Kidney (tissue), 14 donors: ENCODE data around the gene ASIC5. TPM values are rescaled to one million over a fixed set of nuclear protein-coding genes. Genes with fewer than 3 reads are reported as not detected.
"Not testable (repeated sequence)": the region's sequence is repeated elsewhere in the genome, so short reads cannot be mapped to it uniquely, and the experiment has no call there.

Experiments used
- DNase-seq, 5 donors: peaks; one replicate each; pipeline ENCODE4 v3.0.0-alpha.2; 2013 to 2020
- FAIRE-seq: peaks from 2 replicates; lab custom pipeline; 2012; peaks lifted over from hg19 to GRCh38; lab: Jason Lieb, UNC
- H3K27ac ChIP-seq, 2 donors: one replicate each; pipeline ENCODE4 v1.7.0; 2013; ENCODE audit warnings: low read depth in 2 of 2, low read length in 2 of 2, inconsistent platforms in 1 of 2
- H3K27me3 ChIP-seq: one replicate; pipeline ENCODE4 v1.7.1; 2013; ENCODE audit warnings: low read length, inconsistent platforms; ENCODE audit not compliant: control insufficient read depth, insufficient read depth
- H3K36me3 ChIP-seq, 3 donors: one replicate each; pipeline versions ENCODE4 v1.7.0 to v1.7.1; 2013; ENCODE audit warnings: low read length in 3 of 3, control low read depth in 1 of 3, inconsistent platforms in 1 of 3; ENCODE audit not compliant: insufficient read depth in 3 of 3, control insufficient read depth in 2 of 3
- H3K4me1 ChIP-seq, 3 donors: one replicate each; pipeline versions ENCODE4 v1.7.0 to v1.7.1; 2013; ENCODE audit warnings: low read length in 3 of 3, inconsistent platforms in 1 of 3, low read depth in 1 of 3; ENCODE audit not compliant: control insufficient read depth in 2 of 3, insufficient read depth in 2 of 3
- H3K4me3 ChIP-seq, 3 donors: one replicate each; pipeline versions ENCODE4 v1.7.0 to v1.8.1; 2013; ENCODE audit warnings: low read length in 3 of 3, control low read depth in 1 of 3, inconsistent platforms in 1 of 3
- H3K9ac ChIP-seq, 3 donors: one replicate each; pipeline versions ENCODE4 v1.7.0 to v1.7.1; 2013; ENCODE audit warnings: low read length in 3 of 3, control low read depth in 1 of 3, inconsistent platforms in 1 of 3
- H3K9me3 ChIP-seq, 3 donors: one replicate each; pipeline versions ENCODE4 v1.7.0 to v1.7.1; 2013; ENCODE audit warnings: low read length in 3 of 3, control low read depth in 1 of 3, inconsistent platforms in 1 of 3; ENCODE audit not compliant: control insufficient read depth in 2 of 3, insufficient read depth in 1 of 3
- intact Hi-C: fragments of 100-400 bp; cut with DNase I; formaldehyde crosslinking; loops from one replicate; pipeline ENCODE4 v1.11.1; 2022
- polyA plus RNA-seq: library from polyadenylated mRNA; stranded (reverse); fragments of 350-450 nt; fragmentation: Illumina TruSeq; extraction: RNeasy Lipid Tissue Mini Kit (QIAGEN cat#74804); gene quantifications from one replicate; pipeline ENCODE4 v1.2.3, GENCODE V29; 2014; ENCODE audit warnings: low read depth, low replicate concordance; ENCODE audit not compliant: insufficient read depth
- total RNA-seq: library from RNA; stranded (reverse); fragmentation: NEBNext Ultra II Directional; extraction: Animal tissue kit (Norgen Biotek cat#: 25700); gene quantifications from one replicate; pipeline ENCODE4 v1.2.1, GENCODE V29; 2021
- TF ChIP-seq, protein P1 (sequence below): IDR thresholded peaks from 3 replicates; pipeline ENCODE4 v1.5.1; 2012; ENCODE audit warnings: mild to moderate bottlenecking, moderate library complexity, borderline replicate concordance; ENCODE audit not compliant: insufficient read depth; ENCODE audit errors: extremely low read depth
- donor health status: control.
- donor health status: control.
- donor health status: control.
- donor health status: control.
- donor health status: control.
- donor health status: DM: yes; HTN: yes; CAD: no.
- donor health status: Normal renal cell carcinoma (clear cell type).

ASIC5 gene
- total and polyA plus RNA-seq, 2 donors from 2014 or later, result not detected

DNA sequence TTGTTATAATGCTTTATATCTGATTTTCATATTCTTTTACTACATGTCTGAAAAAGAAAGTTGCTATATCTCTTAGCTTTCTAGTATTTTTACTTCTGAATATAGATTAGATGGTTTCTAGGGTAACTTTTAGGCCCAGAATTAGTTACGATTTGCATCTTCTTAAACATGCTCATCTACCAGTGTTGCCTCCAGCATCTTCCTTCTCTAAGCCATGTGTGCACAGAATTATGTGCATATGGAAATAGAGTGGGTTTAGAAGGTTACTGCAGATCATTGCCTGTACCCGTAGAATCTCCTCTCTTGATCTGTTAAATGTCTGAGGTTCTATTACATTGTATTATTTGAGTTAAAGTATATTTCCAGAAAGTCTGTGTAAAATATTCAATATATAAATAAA, 34.9 kb upstream of the ASIC5 start:
- no peak for FAIRE-seq
- no peak overlapping the region for H3K9ac ChIP-seq
- TF ChIP-seq, protein P1, sequence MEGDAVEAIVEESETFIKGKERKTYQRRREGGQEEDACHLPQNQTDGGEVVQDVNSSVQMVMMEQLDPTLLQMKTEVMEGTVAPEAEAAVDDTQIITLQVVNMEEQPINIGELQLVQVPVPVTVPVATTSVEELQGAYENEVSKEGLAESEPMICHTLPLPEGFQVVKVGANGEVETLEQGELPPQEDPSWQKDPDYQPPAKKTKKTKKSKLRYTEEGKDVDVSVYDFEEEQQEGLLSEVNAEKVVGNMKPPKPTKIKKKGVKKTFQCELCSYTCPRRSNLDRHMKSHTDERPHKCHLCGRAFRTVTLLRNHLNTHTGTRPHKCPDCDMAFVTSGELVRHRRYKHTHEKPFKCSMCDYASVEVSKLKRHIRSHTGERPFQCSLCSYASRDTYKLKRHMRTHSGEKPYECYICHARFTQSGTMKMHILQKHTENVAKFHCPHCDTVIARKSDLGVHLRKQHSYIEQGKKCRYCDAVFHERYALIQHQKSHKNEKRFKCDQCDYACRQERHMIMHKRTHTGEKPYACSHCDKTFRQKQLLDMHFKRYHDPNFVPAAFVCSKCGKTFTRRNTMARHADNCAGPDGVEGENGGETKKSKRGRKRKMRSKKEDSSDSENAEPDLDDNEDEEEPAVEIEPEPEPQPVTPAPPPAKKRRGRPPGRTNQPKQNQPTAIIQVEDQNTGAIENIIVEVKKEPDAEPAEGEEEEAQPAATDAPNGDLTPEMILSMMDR, result no peak

DNA sequence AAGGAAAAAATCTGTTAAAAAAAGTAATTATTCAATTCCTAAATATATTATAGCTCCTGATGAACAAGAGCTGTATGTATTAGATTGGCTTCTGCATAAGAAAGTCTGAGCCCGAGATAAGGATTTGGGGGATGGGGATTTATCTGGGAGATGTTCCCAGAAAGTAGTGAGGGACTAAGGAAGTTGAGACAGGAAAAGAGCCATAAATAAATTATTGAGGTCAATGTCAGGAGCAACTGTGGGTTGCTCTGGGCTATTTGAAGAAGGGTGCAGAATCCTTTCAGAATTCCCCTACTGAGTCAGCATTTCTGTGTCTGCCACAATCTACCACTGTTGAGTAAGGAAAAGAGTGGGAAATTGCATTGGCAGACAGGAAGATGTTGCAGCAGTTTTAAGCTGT, 34.3 kb upstream of the ASIC5 start:
- DNase-seq (peak in 2 of 5 donors; percentile 50 to 67), FAIRE-seq (no peak)
- no peaks in the 10 kb centered on the region for H3K36me3 ChIP-seq
- H3K9me3 ChIP-seq, result peaks cover 0 to 2% (median 0%) of the 10 kb centered on the region in 3 donors
- H3K27me3 ChIP-seq, result no peaks in the 10 kb centered on the region
- no peaks in the 10 kb centered on the region for H3K4me1 ChIP-seq
- no peak overlapping the region for H3K4me3 ChIP-seq
- TF ChIP-seq, protein P1, result no peak
- intact Hi-C loops, result no loop called here
- no peak overlapping the region for H3K27ac ChIP-seq
- no peak overlapping the region for H3K9ac ChIP-seq

More for the DNA sequence above, 34.9 kb upstream of the ASIC5 start:
- Histone ChIP-seq H3K27ac (no peak overlapping the region), H3K36me3 (no peaks in the 10 kb centered on the region), H3K9me3 (peaks cover 0 to 2% (median 0%) of the 10 kb centered on the region in 3 donors), H3K4me3 (no peak overlapping the region), H3K4me1 (no peaks in the 10 kb centered on the region), H3K27me3 (no peaks in the 10 kb centered on the region)
- DNase-seq, result no peak
- intact Hi-C loops, result no loop called here

DNA sequence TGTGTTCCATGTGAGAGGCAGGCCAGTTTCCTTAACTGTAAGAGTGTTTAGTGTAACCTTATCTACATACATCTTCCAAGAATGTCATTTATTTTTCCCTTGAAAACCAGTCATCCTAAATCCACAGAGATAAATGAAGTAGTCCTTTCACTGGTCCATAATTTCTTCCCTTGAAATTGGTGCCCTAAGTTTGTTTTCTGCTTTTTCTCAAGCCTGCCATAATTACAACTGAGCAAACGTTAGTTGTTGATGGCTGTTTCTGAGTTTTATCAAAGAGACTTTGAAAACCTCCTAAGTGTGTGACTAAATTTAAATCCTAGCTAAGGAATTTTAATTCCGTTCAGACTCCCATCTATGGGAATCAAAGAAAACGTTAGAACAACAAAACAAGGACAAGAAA, 33.8 kb upstream of the ASIC5 start:
- DNase-seq (no peak), FAIRE-seq (no peak)
- no peak overlapping the region for H3K4me3 ChIP-seq
- intact Hi-C loops, result no loop called here
- no peak overlapping the region for H3K27ac ChIP-seq
- TF ChIP-seq, protein P1, result no peak
- H3K4me1 ChIP-seq, result no peaks in the 10 kb centered on the region
- no peak overlapping the region for H3K9ac ChIP-seq
- H3K9me3 ChIP-seq, result peaks cover 0 to 2% (median 0%) of the 10 kb centered on the region in 3 donors
- H3K36me3 ChIP-seq, result no peaks in the 10 kb centered on the region
- no peaks in the 10 kb centered on the region for H3K27me3 ChIP-seq

DNA sequence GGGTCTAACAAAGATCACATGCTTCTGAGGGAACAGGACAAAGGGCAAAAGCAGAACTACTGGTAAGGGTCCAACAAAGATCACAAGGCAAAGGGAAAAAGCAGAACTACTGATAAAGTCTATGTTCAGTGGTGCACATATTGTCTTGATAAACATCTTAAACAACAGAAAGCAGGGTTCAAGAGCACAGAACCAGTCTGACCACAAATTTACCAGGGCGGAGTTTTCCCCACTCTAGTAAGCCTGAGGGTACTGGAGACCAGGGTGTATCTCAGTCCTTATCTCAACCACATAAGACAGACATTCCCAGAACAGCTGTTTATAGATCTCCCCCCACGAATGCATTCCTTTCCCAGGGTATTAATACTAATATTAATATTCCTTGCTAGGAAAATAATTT, 32.3 kb upstream of the ASIC5 start:
- H3K36me3 ChIP-seq, H3K27me3 ChIP-seq, H3K9me3 ChIP-seq, H3K4me1 ChIP-seq, intact Hi-C loops, H3K4me3 ChIP-seq, FAIRE-seq, H3K27ac ChIP-seq, DNase-seq, H3K9ac ChIP-seq: not testable (repeated sequence)
